H1 (cell line): ENCODE measurements around the gene MDFI.

Source experiments
- CTCF ChIP-seq, 3 experiments: IDR thresholded peaks; 1 replicate in 2 of 3; 2 replicates in 1 of 3; pipeline versions ENCODE4 v1.5.1 to v1.6.1; 2011; ENCODE audit warnings: low read length in 3 of 3, mild to moderate bottlenecking in 3 of 3, inconsistent platforms in 2 of 3, low read depth in 1 of 3, moderate library complexity in 1 of 3; ENCODE audit not compliant: insufficient read depth in 1 of 3; ENCODE audit errors: control extremely low read depth in 1 of 3
- POLR2A ChIP-seq, 2 experiments: IDR thresholded peaks; 1 replicate in 1 of 2; 2 replicates in 1 of 2; pipeline ENCODE4 v1.6.1; 2011; ENCODE audit warnings: low read depth in 2 of 2, low read length in 2 of 2, mild to moderate bottlenecking in 2 of 2; ENCODE audit errors: control extremely low read depth in 1 of 2
- RAD21 ChIP-seq, 2 experiments: IDR thresholded peaks in 1 of 2; conservative IDR thresholded peaks in 1 of 2; 2 replicates each; pipeline ENCODE4 v1.6.1; 2011; ENCODE audit warnings: low read depth in 2 of 2, low read length in 2 of 2, improper control_type of control experiment in 1 of 2, inconsistent platforms in 1 of 2, mild to moderate bottlenecking in 1 of 2, moderate library complexity in 1 of 2
- TBP ChIP-seq: IDR thresholded peaks from 2 replicates; pipeline ENCODE4 v1.6.1; 2011; ENCODE audit warnings: low read depth, low read length, improper control_type of control experiment
- ZNF274 ChIP-seq: IDR thresholded peaks from 2 replicates; pipeline ENCODE4 v1.7.0; 2012; ENCODE audit warnings: low read length, borderline replicate concordance; ENCODE audit errors: extremely low read depth

DNA sequence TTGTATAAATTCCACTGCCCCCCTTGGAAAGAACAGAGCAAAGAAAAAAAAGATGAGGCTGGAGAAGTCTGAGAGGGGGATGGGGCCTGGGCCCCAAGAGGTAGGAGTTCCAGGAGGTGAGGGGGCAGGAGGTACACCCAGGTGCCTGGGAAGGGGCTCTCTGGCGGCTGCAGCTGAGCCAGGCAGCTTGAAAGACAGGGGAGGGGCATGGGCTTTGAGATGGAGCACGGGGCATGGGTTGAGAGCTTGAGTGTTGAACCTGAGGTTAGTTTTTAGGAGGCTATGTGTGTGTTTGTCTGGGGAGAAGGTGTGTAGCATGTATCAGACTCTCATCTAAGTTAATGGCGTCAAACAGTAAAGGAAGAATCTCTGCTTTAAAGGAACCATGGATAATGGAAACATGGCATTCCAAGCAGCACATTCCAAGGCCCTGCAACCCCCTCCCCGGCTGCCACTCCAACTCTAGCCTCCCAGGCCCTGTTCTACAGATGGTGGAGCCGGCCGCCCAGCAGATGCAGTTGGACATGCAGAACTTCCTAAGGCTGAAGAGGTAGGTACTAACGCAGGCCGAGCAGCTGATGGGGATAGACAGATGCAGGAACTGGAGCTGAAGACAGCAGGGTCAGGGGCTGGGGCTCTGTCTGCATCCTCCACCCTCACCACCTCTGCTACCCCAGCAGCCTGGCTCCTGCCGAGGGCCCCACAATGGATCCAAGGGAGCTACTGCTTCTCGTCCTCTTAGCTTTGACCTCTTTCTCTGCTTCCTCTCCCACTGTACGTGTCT lies 42.1 kb downstream of the MDFI start:
- no peak for TF ChIP-seq POLR2A (IDR thresholded peaks at IDR 0.05; ENCODE audit: control extremely low read depth in 1 of 2, low read depth in 2 of 2, low read length in 2 of 2)
- TF ChIP-seq TBP: no peak
- no peak for TF ChIP-seq ZNF274
- no peak for TF ChIP-seq RAD21 (IDR thresholded peaks at IDR 0.05 in 1 of 2, conservative IDR thresholded peaks at IDR 0.05 in 1 of 2; ENCODE audit: low read depth in 2 of 2, low read length in 2 of 2)
- TF ChIP-seq CTCF (IDR thresholded peaks at IDR 0.05; ENCODE audit: control extremely low read depth in 1 of 3, insufficient read depth in 1 of 3, low read depth in 1 of 3, low read length in 3 of 3): no peak
